ENCODE measurements around the gene SERTAD1. TPM values are rescaled to one million over a fixed set of nuclear protein-coding genes. Genes with fewer than 3 reads are reported as not detected.
A peak's percentile ranks its signal among the peaks of the same experiment; 100 is the strongest.

The SERTAD1 gene
- total and polyA plus RNA-seq, 2 of the 8 experiments (the other 6 are each of a cell fraction or from before 2014, with no cell fraction given), result 5.4 to 6.6 TPM

DNA sequence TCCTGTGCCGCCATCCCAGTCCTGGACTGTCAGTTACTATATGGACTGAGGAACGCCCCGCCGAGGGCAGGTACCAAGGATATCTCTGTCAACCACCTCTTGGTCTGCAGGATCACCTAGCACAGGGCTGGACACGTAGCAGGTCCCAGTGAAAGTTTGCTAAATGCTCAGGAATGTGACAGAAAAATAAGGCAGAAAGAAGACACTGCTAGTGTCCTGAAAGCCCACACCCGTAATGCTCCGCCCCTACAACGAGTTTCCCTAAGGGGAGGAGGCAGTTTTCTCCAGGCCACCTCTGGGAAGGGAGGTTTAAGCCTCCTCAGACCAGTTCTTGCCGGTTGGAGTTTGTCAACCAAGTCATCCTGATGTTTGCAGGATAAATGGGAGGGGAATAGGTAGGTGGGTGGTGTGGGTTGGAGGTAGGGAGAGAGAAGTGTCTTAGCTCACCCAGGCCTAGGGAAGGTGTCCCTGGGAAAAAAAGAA lies 20.0 kb upstream of the SERTAD1 start:
- Histone ChIP-seq H2AK5ac (ENCODE audit: low read depth, low read length) (peak overlapping the region; percentile 48; the same call in 1 of the 2 replicates), H2BK15ac (ENCODE audit: low read length) (peak overlapping the region; percentile 95; the same call in 1 of the 2 replicates), H3K27ac (ENCODE audit: low read depth, low read length) (peak overlapping the region; percentile 65; the same call in 1 of the 2 replicates), H3K4ac (replicated peaks; ENCODE audit: insufficient read length, low read depth, low read length) (no peak overlapping the region), H3K56ac (replicated peaks; ENCODE audit: insufficient read length, low read depth, low read length) (no peak overlapping the region), H4K8ac (ENCODE audit: extremely low read depth, insufficient read depth, low read length) (peak overlapping the region; percentile 81; the same call in 1 of the 2 replicates), H2BK120ac (replicated peaks; ENCODE audit: low read depth, low read length) (no peak overlapping the region), H3K79me1 (ENCODE audit: low read depth, low read length) (no peaks in the 10 kb centered on the region; the same call in 1 of the 2 replicates), H2BK20ac (ENCODE audit: low read length) (peak overlapping the region; percentile 61; the same call in 1 of the 2 replicates), H3K9me3 (ENCODE audit: insufficient read depth in 2 of 2, low read depth in 1 of 2, low read length in 1 of 2) (no peaks in the 10 kb centered on the region), H3K23me2 (ENCODE audit: low read depth, low read length) (peaks cover 7% of the 10 kb centered on the region; the same call in 1 of the 2 replicates), H3K27me3 (replicated peaks in 1 of 4; ENCODE audit: control insufficient read depth in 3 of 4, extremely low read depth in 1 of 4, insufficient read depth in 3 of 4, low read length in 3 of 4) (no peaks in the 10 kb centered on the region), H4K91ac (replicated peaks; ENCODE audit: insufficient read length, low read length) (no peak overlapping the region), H3K23ac (ENCODE audit: insufficient read length) (no peak overlapping the region), H4K20me1 (replicated peaks in 1 of 2; ENCODE audit: control insufficient read depth in 1 of 2, insufficient read depth in 2 of 2, low read length in 2 of 2) (peaks cover 0 to 4% of the 10 kb centered on the region in 2 experiments), H3K79me2 (ENCODE audit: control insufficient read depth in 1 of 2, insufficient read depth in 2 of 2, low read length in 2 of 2) (peaks cover 0 to 23% of the 10 kb centered on the region in 2 experiments; a peak in 2 of 4 replicates), H3K9ac (replicated peaks in 1 of 4; ENCODE audit: extremely low read depth in 1 of 4, low read depth in 3 of 4, low read length in 3 of 4) (0 out of 7 replicates have a peak overlapping the region, but pooled peaks of 2 of the 4 experiments have one; percentile 52 to 57), H3K18ac (ENCODE audit: extremely low read depth, low read length) (no peak overlapping the region), H2AFZ (ENCODE audit: low read length) (no peak overlapping the region), H4K5ac (ENCODE audit: insufficient read length, low read depth, low read length) (peak overlapping the region; percentile 16), H3K4me1 (replicated peaks in 1 of 4; ENCODE audit: control insufficient read depth in 3 of 4, insufficient read depth in 4 of 4, low read length in 3 of 4) (peaks cover 3 to 9% (median 7%) of the 10 kb centered on the region in 4 experiments; a peak in 6 of 7 replicates), H2BK5ac (ENCODE audit: low read depth, low read length) (peak overlapping the region; percentile 63; the same call in 1 of the 2 replicates), H2BK12ac (ENCODE audit: low read depth, low read length) (peak overlapping the region; percentile 94), H3K4me2 (ENCODE audit: insufficient read depth in 1 of 2, low read depth in 2 of 2, low read length in 2 of 2) (peak overlapping the region; percentile 37 to 57; a peak in 3 of 4 replicates), H3K36me3 (ENCODE audit: control insufficient read depth in 2 of 4, insufficient read depth in 4 of 4, low read length in 3 of 4) (peaks cover 8 to 13% (median 10%) of the 10 kb centered on the region in 4 experiments; a peak in 6 of 8 replicates), H3K14ac (ENCODE audit: insufficient read length) (no peak overlapping the region), H3K4me3 (ENCODE audit: extremely low read depth in 1 of 4, insufficient read depth in 2 of 4, low read depth in 3 of 4, low read length in 4 of 4) (no peak overlapping the region)
- CTCF ChIA-PET (ENCODE audit: partially characterized antibody), result interaction anchor here (1.3 to 5.1 kb wide), 2 partner anchors 8 to 19 kb away, joined by 3 to 29 read pairs; partner anchors contain the start of gene BLVRB
- FAIRE-seq (no peak), DNase-seq (ENCODE audit: low read depth in 1 of 2, low spot score in 2 of 2) (peak in 1 of 2 experiments; percentile 50)
- POLR2A ChIA-PET (ENCODE audit: partially characterized antibody), result interaction anchor here (1.2 to 4.0 kb wide), 5 partner anchors 8 to 36 kb away, joined by 3 to 27 read pairs (median 7); partner anchors contain the start of gene PRX
- WGBS, 2 experiments (ENCODE audit: extremely low coverage in 1 of 2, insufficient coverage in 1 of 2, insufficient read length in 1 of 2, insufficient replicate concordance in 2 of 2, low coverage in 1 of 2, low lambda C conversion rate in 2 of 2, missing lambda C conversion rate in 1 of 2), result 76% methylated on average over 9 of the region's 9 CpGs; no CpG with 5 or more reads in 1 of the 2 experiments
- TF ChIP-seq JUN (IDR thresholded peaks at IDR 0.05; ENCODE audit: low read depth, low read length) (no peak), TAF1 (IDR thresholded peaks at IDR 0.05; ENCODE audit: low read depth, low read length) (peak; percentile 45; the same call in 1 of the 2 replicates), TBP (IDR thresholded peaks at IDR 0.05; ENCODE audit: low read depth, low read length) (peak; percentile 16; the same call in 1 of the 2 replicates), SP1 (IDR thresholded peaks at IDR 0.05; ENCODE audit: low read depth, low read length) (0 out of 2 replicates have a peak, but pooled peaks have one; percentile 23)
